ENCODE data around the gene CCDC85A. TPM values are rescaled to one million over a fixed set of nuclear protein-coding genes. Genes with fewer than 3 reads are reported as not detected.

CCDC85A gene
- total and polyA plus RNA-seq, 2 of the 8 experiments (the other 6 are each of a cell fraction or from before 2014, with no cell fraction given) = 0.20 TPM; not detected in 1

DNA sequence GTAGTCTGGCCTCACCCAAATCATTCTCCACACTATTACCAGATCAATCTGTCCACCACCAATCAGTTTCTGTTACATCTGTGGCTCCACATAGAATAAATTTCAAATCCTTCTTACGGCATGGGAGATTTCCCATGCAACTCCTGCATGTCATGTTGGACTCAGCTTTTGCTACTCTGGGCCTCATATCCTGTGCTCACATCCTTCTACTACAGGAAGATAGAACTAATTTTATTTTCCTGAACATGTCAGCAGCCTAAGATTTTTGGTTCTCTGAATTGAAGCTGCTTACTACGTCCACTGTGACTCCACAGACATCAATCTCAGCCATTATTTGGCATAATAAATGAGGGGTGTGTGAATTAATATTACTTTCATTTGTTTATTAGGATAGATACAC, 181.1 kb downstream of the CCDC85A start (continued):
- no peak for TF ChIP-seq MAX (IDR thresholded peaks at IDR 0.05)

All from H1 (cell line).